Mononuclear cell (primary cell): Measurements from ENCODE around the gene ZNF442. TPM values are rescaled to one million over a fixed set of nuclear protein-coding genes. Genes with fewer than 3 reads are reported as not detected.
"Not testable (repeated sequence)": the region's sequence is repeated elsewhere in the genome, so short reads cannot be mapped to it uniquely, and the experiment has no call there.

Source experiments
- H3K27me3 ChIP-seq: 2 replicates; pipeline ENCODE4 v1.6.0; 2011; ENCODE audit warnings: low read length, control low read depth; ENCODE audit not compliant: insufficient read depth
- H3K4me1 ChIP-seq: 2 replicates; pipeline ENCODE4 v1.5.1; 2011; ENCODE audit warnings: mild to moderate bottlenecking, low read length, control low read depth; ENCODE audit not compliant: insufficient read depth
- H3K4me3 ChIP-seq: 2 replicates; pipeline ENCODE4 v1.5.1; 2011; ENCODE audit warnings: mild to moderate bottlenecking, low read length, moderate library complexity
- H3K9me3 ChIP-seq: 2 replicates; pipeline ENCODE4 v1.5.1; 2011; ENCODE audit warnings: low read depth, mild to moderate bottlenecking, control low read depth, low read length
- total RNA-seq: library from RNA; depleted of rRNA; stranded (reverse); fragments of >200 nt; gene quantifications from one replicate; pipeline ENCODE4 v1.2.3, GENCODE V29; 2012

Gene ZNF442
- 1.0 TPM for total RNA-seq

- H3K4me1 ChIP-seq = peaks cover 18% of the 10 kb centered on the region
- no peaks in the 10 kb centered on the region for H3K27me3 ChIP-seq
- H3K4me3 ChIP-seq = peak within 1 kb of the TSS; percentile 58
- no peaks in the 10 kb centered on the region for H3K9me3 ChIP-seq
These were observed at the start of gene ZNF442 for GRCh38 chr19:12365236-12366162. Gene ZNF442 (minus strand): TSS chr19:12365683. CDS start chr19:12363631, 2,052 bp downstream.

GRCh38 chr19:12411893-12412292, 46.4 kb upstream of the ZNF442 start:
- no peak overlapping the region for H3K4me3 ChIP-seq
- H3K9me3 ChIP-seq = no peaks in the 10 kb centered on the region
- H3K27me3 ChIP-seq = no peaks in the 10 kb centered on the region
- H3K4me1 ChIP-seq = no peaks in the 10 kb centered on the region

- Histone ChIP-seq H3K4me1 (peaks cover 15% of the 10 kb centered on the region), H3K27me3 (no peaks in the 10 kb centered on the region), H3K9me3 (no peaks in the 10 kb centered on the region), H3K4me3 (peak within 1 kb of the TSS; percentile 92)
These were observed 35.4 kb upstream of the ZNF442 start, which contains the start of gene ZNF799 for GRCh38 chr19:12400633-12401502. Gene ZNF799 (minus strand): TSS chr19:12401271. CDS start chr19:12401070, 201 bp downstream.

- not testable (repeated sequence) for H3K9me3 ChIP-seq, H3K27me3 ChIP-seq
- Histone ChIP-seq H3K4me3 (peak overlapping the region; percentile 92), H3K4me1 (peaks cover 15% of the 10 kb centered on the region)
These were observed 34.6 kb upstream of the ZNF442 start for GRCh38 chr19:12399901-12400632.

DNA sequence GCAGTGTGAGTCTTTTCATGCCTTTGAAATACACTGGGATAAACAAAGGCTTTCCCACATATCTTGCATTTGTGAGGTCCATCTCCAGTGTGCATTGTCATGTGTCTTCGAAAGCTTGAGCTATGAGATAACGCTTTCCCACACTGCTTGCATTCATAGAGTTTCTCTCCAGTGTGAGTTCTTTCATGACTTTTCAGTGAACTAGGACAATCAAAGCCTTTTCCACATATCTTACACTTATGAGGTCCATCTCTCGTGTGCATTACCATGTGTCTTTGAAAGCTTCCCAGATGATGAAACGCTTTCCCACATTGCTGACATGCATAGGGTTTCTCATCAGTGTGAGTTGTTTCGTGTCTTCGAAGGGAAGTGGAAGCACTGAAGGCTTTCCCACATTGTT, 25.7 kb upstream of the ZNF442 start:
- H3K9me3 ChIP-seq = peaks cover 25% of the 10 kb centered on the region
- not testable (repeated sequence) for H3K4me3 ChIP-seq, H3K27me3 ChIP-seq, H3K4me1 ChIP-seq

DNA sequence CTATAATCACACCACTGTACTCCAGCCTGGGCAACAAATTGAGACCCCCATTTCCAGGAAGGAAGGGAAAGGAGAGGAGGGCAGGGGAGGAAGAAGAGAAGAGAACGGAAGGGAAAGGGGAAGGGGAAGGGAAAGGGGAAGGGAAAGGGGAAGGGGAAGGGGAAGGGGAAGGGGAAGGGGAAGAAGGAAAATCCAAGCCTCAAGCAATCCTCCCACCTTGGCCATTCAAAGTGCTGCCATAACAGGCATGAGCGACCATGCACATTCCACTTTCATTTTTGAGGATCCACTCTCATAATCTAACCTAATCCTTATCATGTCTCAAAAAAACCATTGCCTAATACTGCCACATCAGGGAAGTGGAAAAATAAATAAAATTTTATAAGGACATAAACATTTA, 20.9 kb upstream of the ZNF442 start:
- H3K9me3 ChIP-seq = peaks cover 23% of the 10 kb centered on the region
- not testable (repeated sequence) for H3K27me3 ChIP-seq, H3K4me3 ChIP-seq, H3K4me1 ChIP-seq

- H3K27me3 ChIP-seq = no peaks in the 10 kb centered on the region
- peaks cover 54% of the 10 kb centered on the region for H3K9me3 ChIP-seq
- H3K4me3 ChIP-seq = no peak overlapping the region
- no peaks in the 10 kb centered on the region for H3K4me1 ChIP-seq
These were observed 14.9 kb upstream of the ZNF442 start for GRCh38 chr19:12380444-12380737.

DNA sequence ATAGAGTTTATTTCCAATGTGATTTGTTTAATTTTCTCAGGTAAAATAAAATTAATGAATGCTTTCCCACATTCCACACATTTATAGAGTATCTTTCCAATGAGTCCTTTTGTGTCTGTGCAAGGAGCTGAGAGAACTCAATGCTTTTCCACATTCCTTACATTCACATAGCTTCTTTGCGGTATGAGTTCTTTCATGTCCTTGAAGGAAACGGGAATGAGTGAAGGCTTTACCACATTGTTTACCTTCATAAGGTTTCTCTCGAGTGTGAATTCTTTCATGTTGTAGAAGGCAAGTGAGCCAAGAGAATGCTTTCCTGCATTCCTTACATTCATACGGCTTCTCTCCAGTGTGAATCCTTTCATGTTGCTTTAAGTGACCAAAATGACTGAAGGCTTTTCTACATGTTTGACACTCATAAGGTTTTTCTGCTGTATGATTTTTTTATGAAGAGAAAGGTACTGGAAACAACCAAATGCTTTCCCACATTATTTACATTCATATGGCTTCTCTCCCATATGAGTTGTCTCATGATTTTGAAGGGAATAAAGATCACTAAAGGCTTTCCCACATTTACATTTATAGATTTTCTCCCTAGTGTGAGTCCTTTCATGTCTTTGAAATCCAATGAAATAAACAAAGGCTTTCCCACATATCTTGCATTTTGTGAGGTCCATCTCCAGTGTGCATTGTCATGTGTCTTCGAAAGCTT, 14.4 kb upstream of the ZNF442 start:
- Histone ChIP-seq H3K4me3 (no peak overlapping the region), H3K4me1 (no peaks in the 10 kb centered on the region), H3K27me3 (no peaks in the 10 kb centered on the region), H3K9me3 (peaks cover 54% of the 10 kb centered on the region)

DNA sequence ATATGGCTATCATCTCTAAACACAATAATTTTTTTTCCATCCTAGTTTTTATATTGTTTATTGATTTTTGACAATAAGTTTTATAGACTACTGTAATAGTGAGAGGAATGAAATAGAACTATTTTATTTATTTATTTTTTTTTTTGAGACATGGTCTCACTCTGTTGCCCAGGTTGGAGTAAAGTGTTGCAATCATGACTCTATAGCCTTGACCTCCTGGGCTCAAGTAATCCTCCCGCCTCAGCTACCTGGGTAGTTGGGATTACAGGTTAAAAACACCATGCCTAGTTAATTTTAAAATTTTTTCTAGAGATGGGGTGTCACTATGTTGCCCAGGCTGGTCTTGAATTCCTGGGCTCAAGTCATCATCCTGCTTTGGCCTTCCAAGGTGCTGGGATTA, 8.5 kb upstream of the ZNF442 start:
- Histone ChIP-seq H3K9me3 (peaks cover 23% of the 10 kb centered on the region), H3K4me3 (no peak overlapping the region), H3K27me3 (no peaks in the 10 kb centered on the region), H3K4me1 (no peaks in the 10 kb centered on the region)

- Histone ChIP-seq H3K4me3 (peak overlapping the region; percentile 58), H3K27me3 (no peaks in the 10 kb centered on the region), H3K9me3 (no peaks in the 10 kb centered on the region), H3K4me1 (peaks cover 18% of the 10 kb centered on the region)
These were observed 870 bp downstream of the ZNF442 start for GRCh38 chr19:12364391-12365235.

DNA sequence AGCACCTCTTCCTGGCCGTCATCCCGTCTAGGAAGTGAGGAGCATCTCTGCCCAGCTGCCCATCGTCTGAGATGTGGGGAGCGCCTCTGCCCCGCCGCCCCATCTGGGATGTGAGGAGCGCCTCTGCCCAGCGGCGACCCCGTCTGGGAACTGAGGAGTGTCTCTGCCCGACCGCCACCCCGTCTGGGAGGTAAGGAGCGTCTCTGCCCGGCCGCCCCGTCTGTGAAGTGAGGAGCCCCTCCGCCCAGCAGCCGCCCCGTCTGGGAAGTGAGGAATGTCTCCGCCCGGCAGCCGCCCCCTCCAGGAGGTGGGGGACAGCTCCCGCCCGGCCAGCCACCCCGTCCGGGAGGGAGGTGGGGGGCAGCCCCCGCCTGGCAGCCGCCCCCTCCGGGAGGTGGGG, 3.2 kb downstream of the ZNF442 start:
- peaks cover 18% of the 10 kb centered on the region for H3K4me1 ChIP-seq
- H3K9me3 ChIP-seq, H3K27me3 ChIP-seq, H3K4me3 ChIP-seq: not testable (repeated sequence)

DNA sequence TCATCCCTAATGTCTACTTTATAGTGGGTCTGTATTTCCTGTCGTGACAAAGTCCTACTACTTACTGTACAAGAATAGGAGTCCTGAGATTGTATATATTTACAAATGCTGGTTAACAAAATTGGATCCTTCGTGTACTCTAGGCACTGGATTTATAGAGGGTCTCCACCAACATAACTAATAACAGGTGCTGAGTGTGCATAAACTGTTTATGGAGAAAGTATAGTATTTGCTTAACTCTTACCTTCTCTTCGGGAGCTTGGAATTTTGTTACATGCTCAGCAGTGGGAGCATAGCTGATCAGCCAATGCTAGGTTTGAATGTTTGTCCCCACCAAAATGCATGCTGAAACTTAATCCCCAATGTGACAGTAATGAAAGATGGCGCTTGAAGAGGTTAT, 12.1 kb downstream of the ZNF442 start:
- Histone ChIP-seq H3K9me3 (peaks cover 54% of the 10 kb centered on the region), H3K27me3 (no peaks in the 10 kb centered on the region), H3K4me3 (no peak overlapping the region), H3K4me1 (no peaks in the 10 kb centered on the region)

- H3K4me1 ChIP-seq = no peaks in the 10 kb centered on the region
- peaks cover 55% of the 10 kb centered on the region for H3K9me3 ChIP-seq
- H3K4me3 ChIP-seq = no peak overlapping the region
- H3K27me3 ChIP-seq = no peaks in the 10 kb centered on the region
These were observed 14.6 kb downstream of the ZNF442 start for GRCh38 chr19:12350890-12351197.
